ENCODE data around the gene ZNF507.
"Not testable (repeated sequence)": the region's sequence is repeated elsewhere in the genome, so short reads cannot be mapped to it uniquely, and the experiment has no call there.

The ZNF507 gene

DNA sequence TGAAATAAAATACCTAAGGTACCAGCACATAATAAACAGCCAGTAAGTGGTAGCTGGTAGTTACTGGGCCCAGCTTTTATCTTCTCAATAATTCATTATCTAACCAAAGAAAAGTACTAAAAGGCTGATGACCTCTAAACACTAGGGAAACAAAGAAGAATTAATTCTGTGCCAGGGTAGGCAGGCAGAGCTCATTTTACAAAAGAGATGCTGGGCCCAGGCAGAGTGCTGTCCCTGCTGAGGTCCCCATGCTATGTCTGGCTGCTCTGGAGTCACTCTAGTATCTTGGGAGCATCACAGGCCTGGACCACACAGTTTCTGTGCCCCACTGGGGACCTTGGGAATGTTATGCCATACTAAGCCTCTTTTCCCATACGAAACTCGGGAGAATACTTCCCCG lies 18.2 kb downstream of the ZNF507 start:
- Histone ChIP-seq H3K4me3 (ENCODE audit: low read length) (no peak overlapping the region), H3K27me3 (ENCODE audit: insufficient read depth, low read length) (no peaks in the 10 kb centered on the region), H3K9me3 (ENCODE audit: low read length) (peaks cover 2% of the 10 kb centered on the region), H2AFZ (ENCODE audit: low read depth, low read length) (no peak overlapping the region), H3K4me1 (ENCODE audit: insufficient read depth, low read length) (no peaks in the 10 kb centered on the region), H3K36me3 (ENCODE audit: insufficient read depth, low read length) (peaks cover 62% of the 10 kb centered on the region)

- Histone ChIP-seq H3K4me3 (ENCODE audit: low read length) (no peak overlapping the region), H3K4me1 (ENCODE audit: insufficient read depth, low read length) (no peaks in the 10 kb centered on the region), H3K9me3 (ENCODE audit: low read length) (peaks cover 2% of the 10 kb centered on the region), H3K27me3 (ENCODE audit: insufficient read depth, low read length) (no peaks in the 10 kb centered on the region), H3K36me3 (ENCODE audit: insufficient read depth, low read length) (peaks cover 58% of the 10 kb centered on the region), H2AFZ (ENCODE audit: low read depth, low read length) (no peak overlapping the region)
These were observed 18.6 kb downstream of the ZNF507 start for GRCh38 chr19:32364040-32364439.

GRCh38 chr19:32367063-32367462 lies 21.7 kb downstream of the ZNF507 start:
- no peak overlapping the region for H2AFZ ChIP-seq (ENCODE audit: low read depth, low read length)
- H3K4me3 ChIP-seq (ENCODE audit: low read length) = no peak overlapping the region
- H3K4me1 ChIP-seq (ENCODE audit: insufficient read depth, low read length) = no peaks in the 10 kb centered on the region
- peaks cover 43% of the 10 kb centered on the region for H3K36me3 ChIP-seq (ENCODE audit: insufficient read depth, low read length)
- no peaks in the 10 kb centered on the region for H3K27me3 ChIP-seq (ENCODE audit: insufficient read depth, low read length)
- H3K9me3 ChIP-seq (ENCODE audit: low read length) = peaks cover 2% of the 10 kb centered on the region

- Histone ChIP-seq H3K4me3 (ENCODE audit: low read length) (no peak overlapping the region), H3K36me3 (ENCODE audit: insufficient read depth, low read length) (peaks cover 48% of the 10 kb centered on the region), H2AFZ (ENCODE audit: low read depth, low read length) (no peak overlapping the region), H3K4me1 (ENCODE audit: insufficient read depth, low read length) (no peaks in the 10 kb centered on the region), H3K27me3 (ENCODE audit: insufficient read depth, low read length) (no peaks in the 10 kb centered on the region), H3K9me3 (ENCODE audit: low read length) (peaks cover 6% of the 10 kb centered on the region)
These were observed 22.6 kb downstream of the ZNF507 start for GRCh38 chr19:32367948-32368536.

GRCh38 chr19:32368787-32369186 lies 23.4 kb downstream of the ZNF507 start:
- Histone ChIP-seq H3K36me3 (ENCODE audit: insufficient read depth, low read length) (peaks cover 41% of the 10 kb centered on the region), H2AFZ (ENCODE audit: low read depth, low read length) (no peak overlapping the region), H3K4me3 (ENCODE audit: low read length) (no peak overlapping the region), H3K9me3 (ENCODE audit: low read length) (peaks cover 6% of the 10 kb centered on the region), H3K27me3 (ENCODE audit: insufficient read depth, low read length) (no peaks in the 10 kb centered on the region), H3K4me1 (ENCODE audit: insufficient read depth, low read length) (no peaks in the 10 kb centered on the region)

DNA sequence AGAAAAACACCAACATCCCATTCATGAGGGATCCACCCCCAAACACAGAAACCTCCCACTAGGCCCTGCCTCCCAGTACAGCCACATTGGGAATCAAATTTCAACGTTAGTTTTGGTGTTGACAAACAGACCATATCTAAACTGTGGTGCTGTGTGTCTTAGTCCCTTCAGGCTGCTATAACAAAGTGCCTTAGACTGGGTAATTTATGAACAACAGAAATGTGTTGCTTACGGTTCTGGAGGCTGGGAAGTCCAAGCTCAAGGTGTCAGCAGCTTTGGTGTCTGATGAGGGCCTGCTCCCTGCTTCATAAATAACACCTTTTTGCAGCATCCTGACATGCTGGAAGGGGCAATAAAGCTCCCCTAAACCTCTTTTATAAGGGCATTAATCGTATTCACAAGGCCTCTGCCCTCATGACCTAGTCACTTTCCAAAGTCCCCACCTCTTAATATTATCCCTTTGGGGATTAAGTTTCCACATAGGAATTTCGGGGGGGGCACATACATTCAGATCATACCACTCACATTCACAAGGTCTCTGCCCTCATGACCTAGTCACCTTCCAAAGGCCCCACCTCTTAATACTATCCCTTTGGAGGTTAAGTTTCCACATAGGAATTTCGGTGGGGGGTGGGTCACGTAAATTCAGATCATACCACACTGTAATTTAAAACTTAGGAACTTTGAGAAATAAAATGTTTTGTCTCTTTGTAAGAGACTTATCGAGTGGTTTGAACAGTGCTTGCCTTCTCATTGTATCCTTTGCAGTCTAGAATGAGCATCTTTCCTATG lies 27.5 kb downstream of the ZNF507 start:
- Histone ChIP-seq H2AFZ (ENCODE audit: low read depth, low read length) (no peak overlapping the region), H3K9me3 (ENCODE audit: low read length) (peaks cover 4% of the 10 kb centered on the region), H3K27me3 (ENCODE audit: insufficient read depth, low read length) (no peaks in the 10 kb centered on the region), H3K4me3 (ENCODE audit: low read length) (no peak overlapping the region), H3K4me1 (ENCODE audit: insufficient read depth, low read length) (no peaks in the 10 kb centered on the region), H3K36me3 (ENCODE audit: insufficient read depth, low read length) (peaks cover 27% of the 10 kb centered on the region)

GRCh38 chr19:32373585-32374295 lies 28.3 kb downstream of the ZNF507 start:
- Histone ChIP-seq H2AFZ (ENCODE audit: low read depth, low read length) (no peak overlapping the region), H3K4me1 (ENCODE audit: insufficient read depth, low read length) (no peaks in the 10 kb centered on the region), H3K27me3 (ENCODE audit: insufficient read depth, low read length) (no peaks in the 10 kb centered on the region), H3K4me3 (ENCODE audit: low read length) (no peak overlapping the region), H3K9me3 (ENCODE audit: low read length) (peaks cover 4% of the 10 kb centered on the region), H3K36me3 (ENCODE audit: insufficient read depth, low read length) (peaks cover 25% of the 10 kb centered on the region)

DNA sequence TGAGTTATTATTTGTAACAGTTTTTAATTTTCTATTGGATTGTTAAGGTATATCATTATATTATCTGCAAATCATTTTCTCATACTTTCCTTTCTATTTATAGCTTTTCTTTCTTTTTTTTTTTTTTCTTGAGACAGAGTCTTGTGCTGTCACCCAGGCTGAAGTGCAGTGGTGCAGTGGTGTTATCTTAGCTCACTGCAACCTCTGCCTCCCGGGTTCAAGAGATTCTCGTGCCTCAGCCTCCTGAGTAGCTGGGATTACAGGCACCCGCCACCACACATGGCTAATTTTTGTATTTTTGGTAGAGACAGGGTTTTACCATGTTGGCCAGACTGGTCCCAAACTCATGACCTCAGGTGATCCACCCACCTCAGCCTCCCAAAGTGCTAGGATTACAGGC lies 29.0 kb downstream of the ZNF507 start:
- H3K27me3 ChIP-seq (ENCODE audit: insufficient read depth, low read length); H3K9me3 ChIP-seq (ENCODE audit: low read length); H3K4me1 ChIP-seq (ENCODE audit: insufficient read depth, low read length); H2AFZ ChIP-seq (ENCODE audit: low read depth, low read length); H3K4me3 ChIP-seq (ENCODE audit: low read length): not testable (repeated sequence)
- peaks cover 27% of the 10 kb centered on the region for H3K36me3 ChIP-seq (ENCODE audit: insufficient read depth, low read length)

GRCh38 chr19:32377088-32377487 lies 31.7 kb downstream of the ZNF507 start:
- H3K4me1 ChIP-seq (ENCODE audit: insufficient read depth, low read length); H3K27me3 ChIP-seq (ENCODE audit: insufficient read depth, low read length); H3K9me3 ChIP-seq (ENCODE audit: low read length); H3K4me3 ChIP-seq (ENCODE audit: low read length); H2AFZ ChIP-seq (ENCODE audit: low read depth, low read length): not testable (repeated sequence)
- peaks cover 39% of the 10 kb centered on the region for H3K36me3 ChIP-seq (ENCODE audit: insufficient read depth, low read length)

DNA sequence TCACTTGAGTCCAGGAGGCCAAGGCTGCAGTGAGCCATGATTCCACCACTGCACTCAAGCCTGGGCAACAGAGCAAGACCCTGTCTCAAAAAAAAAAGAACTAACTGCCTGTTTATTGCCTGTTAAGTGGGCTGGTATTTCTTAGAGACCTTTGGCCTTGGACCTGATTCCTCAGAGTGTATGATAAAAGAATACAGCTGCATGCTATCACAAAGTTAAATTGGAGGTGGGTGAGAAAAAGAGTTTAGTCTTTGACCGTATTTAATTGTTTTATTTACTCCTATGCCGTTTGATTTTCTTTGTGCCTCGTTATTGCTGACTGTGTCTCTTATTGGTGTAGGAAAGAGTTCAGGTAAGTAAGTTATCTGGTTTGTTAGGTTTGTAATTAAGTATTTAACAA lies 34.9 kb downstream of the ZNF507 start:
- Histone ChIP-seq H3K36me3 (ENCODE audit: insufficient read depth, low read length) (peaks cover 50% of the 10 kb centered on the region), H3K27me3 (ENCODE audit: insufficient read depth, low read length) (no peaks in the 10 kb centered on the region), H3K4me3 (ENCODE audit: low read length) (no peak overlapping the region)

DNA sequence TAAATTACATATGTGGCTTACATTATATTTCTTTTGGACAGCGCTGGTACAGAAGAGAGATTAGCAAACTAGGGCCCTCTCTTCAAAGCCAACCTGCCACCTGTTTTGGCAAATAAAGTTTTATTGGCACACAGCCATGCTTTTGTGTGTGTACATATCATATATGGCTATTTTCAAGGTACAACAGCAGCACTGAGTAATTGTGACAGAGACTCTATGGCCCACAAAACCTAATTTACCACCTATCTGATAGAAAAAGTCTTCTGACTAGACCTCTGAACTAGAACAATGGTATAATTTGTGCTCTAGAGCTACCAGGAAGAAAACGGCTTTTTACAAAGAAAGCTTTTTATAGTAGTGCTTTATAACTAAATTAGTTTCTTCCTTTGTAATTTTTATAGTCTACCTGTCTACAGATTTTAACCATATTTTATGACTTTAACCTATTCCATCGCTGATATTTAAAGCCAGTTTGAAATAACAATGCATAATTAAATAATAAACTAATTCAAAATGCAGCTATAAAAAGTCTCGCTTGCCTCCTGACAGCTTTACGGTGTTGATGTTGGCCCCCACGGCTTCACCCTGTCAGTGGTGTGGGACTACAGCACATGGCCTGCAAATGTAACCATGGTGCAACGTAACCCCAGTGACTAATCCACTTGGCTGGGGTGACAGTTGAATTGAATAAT lies 42.4 kb downstream of the ZNF507 start:
- Histone ChIP-seq H2AFZ (ENCODE audit: low read depth, low read length) (no peak overlapping the region), H3K27me3 (ENCODE audit: insufficient read depth, low read length) (no peaks in the 10 kb centered on the region), H3K4me1 (ENCODE audit: insufficient read depth, low read length) (no peaks in the 10 kb centered on the region), H3K4me3 (ENCODE audit: low read length) (no peak overlapping the region), H3K36me3 (ENCODE audit: insufficient read depth, low read length) (peaks cover 21% of the 10 kb centered on the region), H3K9me3 (ENCODE audit: low read length) (no peaks in the 10 kb centered on the region)

More for the DNA sequence above, 34.9 kb downstream of the ZNF507 start:
- Histone ChIP-seq H3K9me3 (ENCODE audit: low read length) (no peaks in the 10 kb centered on the region), H2AFZ (ENCODE audit: low read depth, low read length) (no peak overlapping the region), H3K4me1 (ENCODE audit: insufficient read depth, low read length) (no peaks in the 10 kb centered on the region)

DNA sequence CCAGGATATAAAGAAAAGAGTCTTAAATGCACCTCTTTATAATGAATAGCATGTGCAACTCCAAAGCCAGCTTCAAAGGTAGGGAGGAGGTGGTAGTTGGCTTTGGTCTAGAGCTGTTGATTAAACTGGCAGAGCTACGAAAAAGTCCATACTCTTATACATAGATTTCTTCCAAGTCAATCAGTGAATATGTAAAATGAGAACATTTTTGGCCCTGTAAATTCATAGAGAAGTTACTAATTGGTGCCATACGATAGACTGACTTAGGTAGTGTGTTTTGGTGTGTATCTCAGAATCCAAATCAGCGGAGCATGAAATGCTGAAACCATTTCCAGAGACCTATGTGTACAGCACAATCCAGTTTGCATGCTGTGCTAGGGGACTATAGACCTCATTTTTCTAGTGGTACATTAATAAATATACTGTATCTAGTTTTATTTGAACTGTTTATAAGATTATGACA lies 43.0 kb downstream of the ZNF507 start:
- Histone ChIP-seq H3K4me3 (ENCODE audit: low read length) (no peak overlapping the region), H3K36me3 (ENCODE audit: insufficient read depth, low read length) (peaks cover 15% of the 10 kb centered on the region), H3K27me3 (ENCODE audit: insufficient read depth, low read length) (no peaks in the 10 kb centered on the region), H3K4me1 (ENCODE audit: insufficient read depth, low read length) (no peaks in the 10 kb centered on the region), H2AFZ (ENCODE audit: low read depth, low read length) (no peak overlapping the region), H3K9me3 (ENCODE audit: low read length) (no peaks in the 10 kb centered on the region)

DNA sequence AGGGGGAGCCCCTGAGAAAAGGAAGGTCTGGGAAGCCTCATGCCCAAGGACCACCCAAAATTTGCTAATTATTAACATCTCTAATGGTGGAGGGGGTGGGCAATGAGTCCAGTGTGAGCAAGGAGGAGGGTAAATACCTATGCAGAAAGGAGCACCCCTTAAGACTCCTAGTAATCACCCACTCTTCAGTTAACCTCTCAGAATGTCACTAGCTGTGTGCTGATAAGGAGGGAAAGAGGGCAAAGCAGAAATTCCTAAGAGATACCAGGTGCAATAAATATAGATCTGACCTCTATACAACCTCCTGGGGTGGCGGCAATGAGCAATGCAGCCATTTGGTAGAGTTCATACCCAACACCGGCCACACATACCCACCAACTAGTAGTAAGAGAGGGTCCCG lies 47.5 kb downstream of the ZNF507 start:
- Histone ChIP-seq H3K4me3 (ENCODE audit: low read length) (no peak overlapping the region), H3K4me1 (ENCODE audit: insufficient read depth, low read length) (no peaks in the 10 kb centered on the region), H2AFZ (ENCODE audit: low read depth, low read length) (no peak overlapping the region), H3K36me3 (ENCODE audit: insufficient read depth, low read length) (no peaks in the 10 kb centered on the region), H3K27me3 (ENCODE audit: insufficient read depth, low read length) (no peaks in the 10 kb centered on the region), H3K9me3 (ENCODE audit: low read length) (no peaks in the 10 kb centered on the region)

Measured in neuron (in vitro differentiated cells).